Measurements from ENCODE around the gene TSEN15. TPM values are rescaled to one million over a fixed set of nuclear protein-coding genes. Genes with fewer than 3 reads are reported as not detected.

TSEN15 gene
- total and polyA plus RNA-seq, 9 of the 15 experiments (the other 6 are each of a cell fraction or from before 2014, with no cell fraction given), result 25.6 to 121 (median 91.3) TPM

GRCh38 chr1:184075055-184076029 is 23.8 kb downstream of the TSEN15 start (continued):
- TF ChIP-seq HBP1 (CRISPR knock-in tag; IDR thresholded peaks at IDR 0.05) (0 out of 2 replicates have a peak, but pooled peaks have one; percentile 12), RAD21 (CRISPR knock-in tag; conservative IDR thresholded peaks at IDR 0.05 in 1 of 2, IDR thresholded peaks at IDR 0.05 in 1 of 2) (peak; percentile 84 to 86), DEAF1 (CRISPR knock-in tag; IDR thresholded peaks at IDR 0.05) (peak; percentile 43; the same call in 1 of the 2 replicates), ZNF717 (CRISPR knock-in tag; IDR thresholded peaks at IDR 0.05) (no peak), POLR2G (IDR thresholded peaks at IDR 0.05; ENCODE audit: low read depth, low read length) (peak; percentile 39), SMC3 (conservative IDR thresholded peaks at IDR 0.05; ENCODE audit: insufficient read depth, low read depth, low read length) (peak; percentile 62), E4F1 (CRISPR knock-in tag; IDR thresholded peaks at IDR 0.05; ENCODE audit: borderline replicate concordance) (no peak), NFIC (IDR thresholded peaks at IDR 0.05) (0 out of 2 replicates have a peak, but pooled peaks have one; percentile 8), KLF6 (CRISPR knock-in tag; IDR thresholded peaks at IDR 0.05; ENCODE audit: borderline replicate concordance) (no peak), TRIM24 (IDR thresholded peaks at IDR 0.05) (no peak), MECOM (CRISPR knock-in tag; IDR thresholded peaks at IDR 0.05) (0 out of 2 replicates have a peak, but pooled peaks have one; percentile 22)

Measured in K562 (cell line).